Activated naive CD4-positive, alpha-beta T cell treated with Interleukin-2 at 50 U/mL for 16 hours (primary cell): Measurements from ENCODE around the gene BANK1.
A peak's percentile ranks its signal among the peaks of the same experiment; 100 is the strongest.

Experiments
- DNase-seq: peaks from one replicate; pipeline ENCODE4 v3.0.0-alpha.2; 2020

BANK1 gene

GRCh38 chr4:101790521-101791181 is at the start of gene BANK1:
BANK1 (plus strand) TSS chr4:101790730; CDS start chr4:101790881, 151 bp downstream.
- peak; percentile 8 for DNase-seq

DNA sequence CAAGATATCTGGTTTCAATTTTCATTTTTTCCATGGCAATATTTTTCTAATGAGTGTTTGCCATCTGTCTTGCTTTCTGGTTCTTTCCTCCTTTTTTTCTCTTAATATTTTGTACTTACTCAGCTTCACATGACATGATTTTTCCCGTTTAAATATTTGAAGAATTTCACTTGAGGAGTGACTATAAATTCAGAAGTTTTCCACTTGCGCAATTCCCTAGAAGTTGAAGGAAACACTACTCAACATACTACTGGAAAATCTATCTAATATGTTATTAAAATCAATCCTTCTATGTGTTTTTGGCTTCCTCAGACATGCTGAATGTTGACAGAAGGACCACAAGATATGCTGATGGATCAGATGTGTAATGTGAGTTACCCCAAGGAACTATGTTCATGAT is 36.8 kb upstream of the BANK1 start:
- DNase-seq = no peak

DNA sequence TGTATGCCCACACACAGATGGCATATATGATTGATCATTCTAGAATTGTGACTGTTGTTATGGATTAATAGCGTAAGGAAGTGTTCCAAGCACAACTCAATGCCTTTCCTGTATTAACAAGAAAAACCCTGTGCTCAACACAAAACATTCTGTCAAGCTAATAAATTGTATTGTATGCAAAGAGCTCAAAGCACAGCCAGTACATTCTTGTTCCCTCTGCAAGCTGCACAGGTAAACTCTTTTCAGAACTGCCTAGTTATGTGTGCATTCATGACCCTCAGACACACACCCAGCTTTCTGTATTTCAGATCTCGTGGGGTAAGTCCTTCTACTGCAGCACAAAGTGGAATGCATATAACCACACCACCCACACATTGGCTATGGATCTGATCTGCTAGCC is 34.3 kb upstream of the BANK1 start:
- DNase-seq = no peak

DNA sequence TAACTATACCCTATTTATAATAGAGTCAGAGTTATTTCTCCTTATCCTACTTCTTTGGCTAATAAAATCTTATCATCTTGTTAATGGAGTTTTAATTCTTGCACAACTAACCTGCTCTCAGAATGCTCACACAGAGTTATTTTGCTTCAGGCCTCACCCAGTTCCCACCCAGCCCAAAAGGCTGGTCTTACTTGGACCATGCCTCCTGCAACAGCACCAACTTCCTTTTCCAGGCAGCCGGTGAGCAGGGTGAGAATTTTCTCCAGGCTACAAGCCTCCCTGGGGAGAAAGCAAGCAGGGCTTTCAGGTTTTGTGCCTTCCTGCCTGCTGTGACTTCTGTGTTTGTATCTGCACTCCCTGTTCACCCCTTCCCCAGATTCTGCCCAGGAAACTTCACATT is 29.1 kb upstream of the BANK1 start:
- DNase-seq = no peak

DNA sequence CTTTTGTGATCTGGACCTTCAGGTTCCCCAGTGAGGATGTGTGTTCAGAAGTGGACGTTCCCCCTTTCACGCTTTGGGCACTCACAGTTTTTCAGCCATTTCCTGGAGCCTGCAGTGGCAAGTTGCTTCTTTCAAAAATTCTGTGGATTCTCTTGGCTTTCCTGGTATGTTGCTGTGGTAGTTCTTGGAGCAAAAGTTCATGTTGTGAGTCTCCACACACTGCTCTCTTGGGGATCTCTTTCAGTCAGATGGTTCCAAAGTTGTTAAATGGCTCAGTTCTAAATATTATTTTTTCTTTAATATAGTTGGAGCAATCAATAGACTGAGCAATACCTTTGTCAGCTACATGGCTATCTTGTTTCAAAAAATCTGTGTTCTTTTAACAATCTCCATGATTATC is 28.5 kb upstream of the BANK1 start:
- no peak for DNase-seq

DNA sequence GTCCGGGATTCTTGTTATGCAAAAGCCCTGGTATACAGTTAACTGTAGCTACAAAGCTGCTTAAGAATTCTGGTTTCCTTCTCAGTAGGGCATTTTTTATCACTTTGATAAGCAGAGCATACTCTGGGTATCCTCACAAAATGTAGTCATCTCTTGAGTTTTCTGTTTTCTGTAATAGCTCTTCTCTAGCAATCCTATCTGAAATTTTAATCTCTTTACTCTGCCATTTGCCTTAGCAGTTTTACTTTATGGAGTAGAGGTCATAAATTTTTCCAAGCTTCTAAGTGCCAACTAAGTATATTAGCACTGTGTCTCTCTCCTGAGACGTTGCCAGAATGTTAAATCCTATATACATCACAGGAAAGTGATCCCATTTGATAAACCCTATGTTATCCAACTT is 28.0 kb upstream of the BANK1 start:
- DNase-seq = no peak

DNA sequence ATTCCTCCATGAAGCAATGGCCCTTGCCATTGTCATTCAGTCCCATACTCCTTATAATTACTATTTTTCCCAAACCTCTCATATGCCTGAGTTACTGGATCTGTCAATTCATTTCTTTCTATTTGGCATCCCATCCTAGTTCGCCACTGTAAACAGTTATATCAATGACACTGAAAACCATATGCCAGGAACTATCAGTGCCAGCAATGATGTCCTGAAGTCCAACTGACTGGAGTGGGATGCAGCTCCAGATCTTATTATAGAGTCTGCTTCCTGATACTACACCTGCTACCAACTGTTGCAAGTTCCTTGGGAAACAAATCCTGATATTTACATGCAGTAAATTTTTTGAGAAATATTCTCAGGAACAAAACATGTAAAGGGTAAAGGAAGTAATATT is 27.0 kb upstream of the BANK1 start:
- DNase-seq = no peak

DNA sequence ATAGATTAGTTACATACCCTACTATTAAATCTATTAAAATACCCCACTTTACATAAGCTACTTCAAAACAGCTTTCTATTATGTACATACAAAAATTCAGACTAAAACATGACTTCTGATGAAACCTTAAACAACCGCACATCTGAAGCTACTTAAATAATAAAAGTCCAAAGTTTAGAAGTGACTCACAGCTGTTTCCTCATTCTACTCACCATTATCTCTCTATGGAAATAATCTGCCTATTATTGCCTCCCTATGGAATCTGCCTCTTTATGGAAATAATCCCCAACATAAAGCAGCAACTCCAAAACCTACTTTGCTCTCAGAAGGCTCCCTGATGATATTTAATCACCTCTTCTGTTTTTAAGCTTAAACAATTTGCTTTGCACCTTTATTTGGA is 15.7 kb upstream of the BANK1 start:
- no peak for DNase-seq

DNA sequence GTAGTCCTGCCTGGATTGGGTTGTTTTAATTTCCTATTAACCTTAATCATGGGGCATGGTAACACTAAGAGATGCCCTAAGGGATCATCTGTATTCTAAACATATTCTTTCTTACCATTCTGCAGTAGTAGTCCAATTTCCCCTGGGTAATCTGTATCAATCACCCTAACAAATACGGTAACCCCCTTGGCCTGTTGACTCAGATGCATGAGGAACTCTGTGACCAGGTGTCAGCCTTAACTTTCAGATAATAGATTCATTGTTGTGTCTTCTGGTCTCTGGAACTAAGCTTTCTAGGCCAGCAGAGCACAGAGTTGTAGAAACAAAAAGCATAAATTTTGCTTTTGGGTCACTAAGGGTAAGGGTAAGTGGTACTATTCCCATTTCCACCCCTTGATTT is 13.1 kb upstream of the BANK1 start:
- no peak for DNase-seq

DNA sequence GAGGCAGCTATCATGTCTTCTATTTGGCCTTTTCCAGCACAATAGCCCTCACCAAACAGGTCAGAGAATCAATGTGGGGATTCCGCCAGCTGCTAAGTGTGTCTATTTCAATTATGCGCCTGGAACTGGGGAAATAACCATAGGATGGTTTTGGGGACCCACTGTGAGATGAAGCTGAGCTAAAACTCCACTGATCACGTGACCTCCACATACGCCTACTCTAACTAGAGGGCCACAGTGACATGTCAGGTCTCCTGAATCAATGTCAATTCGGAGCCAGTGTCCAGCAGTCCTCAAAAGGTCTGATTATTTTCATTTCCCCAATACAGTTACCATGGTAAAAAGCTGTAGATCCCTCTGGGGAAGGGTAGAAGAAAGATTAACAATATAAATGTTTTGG is 10.2 kb upstream of the BANK1 start:
- no peak for DNase-seq

DNA sequence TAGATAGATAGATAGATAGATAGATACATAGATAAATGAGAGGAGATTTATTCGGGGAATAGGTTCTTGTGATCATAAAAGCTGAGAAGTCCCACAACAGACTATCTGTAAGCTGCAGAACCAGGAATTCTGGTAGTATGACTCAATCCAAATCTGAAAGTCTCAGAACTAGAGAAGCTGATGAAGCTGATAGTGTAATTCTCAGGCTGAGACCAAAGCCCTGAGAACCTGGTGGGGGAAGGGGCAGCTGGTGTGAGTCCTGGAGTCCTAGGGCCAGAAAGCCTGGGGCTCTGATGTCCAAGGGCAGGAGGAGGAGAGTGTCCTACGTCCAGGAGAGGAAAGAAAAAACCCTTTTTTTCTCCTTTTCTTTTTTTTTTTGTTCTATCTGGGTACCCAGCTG is 8.0 kb upstream of the BANK1 start:
- DNase-seq = no peak

DNA sequence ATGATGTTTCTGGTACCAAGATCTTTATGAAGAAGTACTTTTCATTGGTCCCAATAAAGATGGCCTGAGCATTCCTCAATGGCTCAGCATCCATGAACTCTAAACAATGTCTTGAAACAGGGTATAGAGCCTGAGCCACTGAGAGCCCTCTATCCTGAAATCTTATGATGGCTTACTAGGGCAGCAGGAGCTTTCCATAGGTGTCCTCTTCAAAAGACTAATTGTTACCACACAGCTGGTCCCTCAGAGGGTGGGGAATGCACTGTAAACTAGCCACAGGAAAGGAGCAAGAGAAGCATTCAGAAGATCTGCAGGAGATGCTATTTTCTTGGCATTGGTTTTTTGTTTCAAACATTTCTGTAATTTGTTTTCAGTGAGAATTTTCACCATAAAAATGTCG is 5.6 kb upstream of the BANK1 start:
- DNase-seq = no peak

DNA sequence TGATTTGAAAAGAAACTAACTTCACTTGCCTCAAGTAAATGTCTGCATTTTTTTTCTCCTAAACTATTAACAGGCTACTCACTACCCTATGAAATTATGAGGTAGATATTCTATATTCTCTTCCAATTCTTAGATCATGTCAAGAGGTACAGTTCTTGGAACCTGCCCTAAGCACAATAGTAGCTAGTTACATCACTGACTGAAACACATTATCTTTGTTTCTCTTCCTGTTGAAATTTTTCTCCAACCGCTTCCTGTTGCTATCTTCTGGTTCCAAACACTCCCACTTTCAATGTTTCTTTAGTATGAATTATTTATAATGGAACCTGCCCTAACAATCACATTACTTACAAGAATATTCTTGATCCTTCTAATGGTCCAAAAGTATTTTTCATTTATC is 5.0 kb upstream of the BANK1 start:
- DNase-seq = no peak

DNA sequence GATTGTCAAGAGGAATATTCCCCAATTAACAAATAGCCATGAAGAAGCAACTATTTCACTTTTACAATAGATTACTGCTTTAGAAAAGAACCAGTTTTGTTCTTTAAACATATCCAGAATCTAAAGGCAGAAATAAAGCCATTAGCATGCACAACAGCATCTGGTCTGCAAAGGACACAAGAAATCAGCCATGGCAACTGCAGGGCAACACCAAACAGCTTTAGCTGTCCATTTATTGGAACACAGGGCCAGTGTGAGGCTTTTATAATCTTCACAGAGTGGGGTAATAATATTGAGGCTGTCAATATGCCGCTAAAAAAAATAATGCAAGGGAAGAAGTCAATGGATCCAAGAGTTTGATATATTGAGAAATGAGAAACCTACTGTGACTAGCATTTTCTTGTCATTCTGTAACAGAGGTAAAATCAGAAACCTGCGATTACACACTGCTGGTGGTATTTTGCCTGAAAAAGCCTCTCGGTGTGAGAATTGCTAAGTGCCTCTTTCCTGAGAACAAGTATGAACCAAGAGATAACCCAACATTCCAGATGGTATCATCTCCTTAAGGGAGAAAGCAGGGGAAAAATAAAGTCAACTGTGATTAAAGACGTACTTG is 2.7 kb upstream of the BANK1 start:
- no peak for DNase-seq

DNA sequence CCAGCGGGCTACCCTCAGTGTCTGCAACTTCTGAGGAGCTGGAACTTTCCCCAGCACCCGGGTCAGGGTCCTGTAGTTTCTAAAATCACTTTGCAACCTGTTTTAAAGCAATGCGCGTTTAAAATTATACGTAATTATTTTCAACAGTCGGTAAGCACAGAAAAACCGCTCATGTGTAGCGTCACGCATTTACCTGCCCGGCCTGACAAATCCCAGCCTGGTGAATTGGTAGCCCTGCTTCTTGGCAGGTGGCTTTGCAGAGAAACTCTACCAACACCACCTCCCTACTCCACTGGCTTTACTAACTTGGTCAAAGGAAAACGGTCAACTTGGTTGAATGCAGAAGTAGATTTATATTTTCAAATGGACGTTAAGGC is 640 bp downstream of the BANK1 start:
- DNase-seq = no peak

DNA sequence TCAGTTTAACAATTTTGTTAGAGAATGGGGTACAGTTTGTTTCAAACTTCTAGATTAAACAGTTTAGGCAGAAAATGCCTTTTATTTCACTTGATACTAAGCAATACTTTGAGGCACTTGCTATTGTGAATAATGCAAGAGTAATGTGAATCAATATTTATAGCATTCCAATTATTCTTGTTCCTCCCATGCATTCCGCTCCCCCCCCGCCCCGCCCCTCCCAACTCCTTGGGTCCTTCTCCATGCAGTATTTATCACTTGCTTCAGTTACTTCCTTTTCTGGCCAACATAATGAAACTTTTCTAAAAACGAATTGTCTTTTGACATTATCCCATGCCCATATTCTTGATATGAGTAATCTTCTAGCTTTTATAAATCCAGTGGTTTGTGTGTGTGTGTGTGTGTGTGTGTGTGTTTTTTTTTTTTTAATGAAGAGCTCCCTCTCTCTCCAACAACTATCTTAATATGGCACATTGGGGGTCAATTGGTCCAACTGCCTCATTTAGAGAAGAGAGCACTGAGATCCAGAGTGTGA is 1.6 kb downstream of the BANK1 start:
- DNase-seq = no peak

GRCh38 chr4:101793397-101793796 is 2.9 kb downstream of the BANK1 start:
- no peak for DNase-seq

DNA sequence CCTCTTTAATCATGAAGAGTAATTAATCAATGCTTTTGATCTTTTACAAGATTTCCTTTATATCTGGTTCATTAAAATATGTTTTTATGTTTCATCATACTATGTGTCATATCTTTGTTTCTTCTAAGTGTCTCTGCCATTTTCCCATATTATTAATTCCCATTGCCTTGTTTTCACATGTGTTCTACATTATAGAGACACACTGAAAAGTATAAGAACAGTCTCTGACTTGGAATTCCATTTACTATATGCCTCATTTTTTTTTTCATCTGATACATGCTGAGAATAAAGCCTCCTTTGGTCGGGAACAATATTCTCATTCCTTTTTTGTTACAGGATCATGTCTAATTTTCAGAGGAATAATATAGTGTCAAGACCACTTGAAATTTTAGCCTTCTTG is 4.3 kb downstream of the BANK1 start:
- DNase-seq = no peak

- no peak for DNase-seq
Measured at GRCh38 chr4:101795704-101796103, 5.2 kb downstream of the BANK1 start.

DNA sequence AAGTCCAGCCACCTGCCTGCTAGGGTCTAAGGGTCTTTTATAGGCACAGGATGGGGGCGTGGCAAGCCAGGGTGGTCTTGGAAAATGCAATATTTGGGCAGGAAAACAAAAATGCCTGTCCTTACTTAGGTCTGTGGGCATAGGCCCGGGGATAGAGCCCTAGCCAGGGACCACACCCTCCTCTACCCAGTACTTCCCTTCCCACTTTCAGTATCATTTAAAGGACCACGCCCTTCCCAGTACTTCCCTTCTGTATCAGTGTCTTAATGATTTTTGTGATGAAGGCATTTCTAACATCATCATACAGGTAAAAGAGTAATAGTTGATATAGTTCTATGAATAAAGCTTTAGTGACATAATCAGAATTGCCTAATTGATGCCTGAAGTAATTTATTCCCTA is 11.4 kb downstream of the BANK1 start:
- no peak for DNase-seq

DNA sequence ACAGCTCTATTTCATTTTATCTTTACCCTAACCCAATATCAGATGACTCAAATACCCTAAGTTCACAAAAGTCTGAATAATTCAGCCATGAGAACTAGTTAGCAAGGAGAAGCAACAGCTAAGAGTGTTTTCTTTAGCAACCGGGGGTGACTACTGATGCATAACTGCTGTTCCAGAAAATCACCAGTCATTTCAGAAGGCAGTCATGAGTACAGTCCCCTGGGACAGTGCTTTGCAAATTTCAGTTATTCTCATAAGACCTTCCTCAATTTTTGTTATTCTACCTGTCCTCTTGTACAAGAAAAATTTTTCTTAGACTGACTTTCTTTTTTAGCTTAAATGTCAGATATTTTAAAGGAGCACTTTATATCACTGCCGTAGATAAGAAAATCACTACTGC is 16.4 kb downstream of the BANK1 start:
- no peak for DNase-seq

DNA sequence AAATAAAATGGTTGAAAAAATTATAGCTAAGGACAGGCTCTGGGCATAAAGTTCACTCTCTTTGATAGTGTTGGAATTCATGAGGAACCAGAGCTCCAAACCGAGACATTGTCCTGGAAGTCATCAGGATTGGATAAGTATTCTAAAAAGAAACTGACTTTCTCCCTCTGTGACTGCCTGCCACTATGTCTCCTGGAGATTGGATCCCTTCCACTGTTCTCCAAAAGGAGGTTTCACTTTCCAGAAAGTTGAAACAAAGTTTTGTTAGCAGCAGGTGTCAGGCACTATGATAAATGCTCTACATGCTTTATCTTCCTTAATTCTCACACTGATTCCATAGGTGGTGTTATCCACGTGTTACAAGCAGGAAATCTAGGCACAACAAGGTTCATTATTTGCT is 16.8 kb downstream of the BANK1 start:
- DNase-seq = no peak

DNA sequence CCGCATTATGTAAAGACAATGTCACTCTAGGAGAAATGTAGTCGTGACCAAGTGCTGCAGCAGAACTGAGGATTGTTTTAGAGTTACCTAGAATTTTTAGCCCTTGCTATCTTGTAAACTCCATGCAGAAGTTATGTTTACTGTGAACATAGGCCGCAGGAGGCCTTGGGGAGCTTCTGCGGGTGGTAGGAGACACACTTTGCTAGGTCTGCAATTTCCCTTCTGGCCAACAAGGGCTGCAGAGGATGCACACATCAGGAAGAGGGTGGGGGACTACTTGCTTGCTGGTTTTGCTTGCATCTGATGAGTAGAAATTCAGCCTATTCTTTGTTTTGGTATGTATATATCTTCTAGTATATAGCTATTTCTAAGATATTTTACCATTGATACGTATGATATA is 23.1 kb downstream of the BANK1 start:
- no peak for DNase-seq

GRCh38 chr4:101818362-101818761 is 27.8 kb downstream of the BANK1 start:
- no peak for DNase-seq

- DNase-seq = no peak
Measured at GRCh38 chr4:101823864-101824263, 33.3 kb downstream of the BANK1 start.
